ENCODE results near the gene SLC22A23.

Gene SLC22A23

DNA sequence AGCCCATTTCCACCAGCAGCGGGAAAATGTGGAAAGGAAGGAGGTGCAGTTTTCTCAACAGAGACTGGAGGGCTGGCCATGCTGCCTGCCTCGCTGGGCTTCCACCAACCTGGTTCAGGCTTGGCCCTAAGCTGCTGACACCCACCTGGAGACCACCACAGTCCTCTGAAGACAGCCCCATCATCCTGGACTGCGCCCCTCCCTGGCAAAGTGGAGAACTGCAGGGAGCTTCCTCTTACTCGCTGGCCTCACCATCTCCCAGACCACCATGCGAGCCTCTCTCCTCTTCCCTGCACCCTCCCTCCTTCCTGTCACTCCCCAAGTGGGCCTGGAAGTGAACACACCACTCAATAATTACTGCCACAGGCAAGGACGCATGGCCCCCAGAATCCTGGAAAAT, 126.7 kb downstream of the SLC22A23 start:
- no peak for DNase-seq (ENCODE audit: extremely low read depth, low read depth)
- TF ChIP-seq, protein P1, sequence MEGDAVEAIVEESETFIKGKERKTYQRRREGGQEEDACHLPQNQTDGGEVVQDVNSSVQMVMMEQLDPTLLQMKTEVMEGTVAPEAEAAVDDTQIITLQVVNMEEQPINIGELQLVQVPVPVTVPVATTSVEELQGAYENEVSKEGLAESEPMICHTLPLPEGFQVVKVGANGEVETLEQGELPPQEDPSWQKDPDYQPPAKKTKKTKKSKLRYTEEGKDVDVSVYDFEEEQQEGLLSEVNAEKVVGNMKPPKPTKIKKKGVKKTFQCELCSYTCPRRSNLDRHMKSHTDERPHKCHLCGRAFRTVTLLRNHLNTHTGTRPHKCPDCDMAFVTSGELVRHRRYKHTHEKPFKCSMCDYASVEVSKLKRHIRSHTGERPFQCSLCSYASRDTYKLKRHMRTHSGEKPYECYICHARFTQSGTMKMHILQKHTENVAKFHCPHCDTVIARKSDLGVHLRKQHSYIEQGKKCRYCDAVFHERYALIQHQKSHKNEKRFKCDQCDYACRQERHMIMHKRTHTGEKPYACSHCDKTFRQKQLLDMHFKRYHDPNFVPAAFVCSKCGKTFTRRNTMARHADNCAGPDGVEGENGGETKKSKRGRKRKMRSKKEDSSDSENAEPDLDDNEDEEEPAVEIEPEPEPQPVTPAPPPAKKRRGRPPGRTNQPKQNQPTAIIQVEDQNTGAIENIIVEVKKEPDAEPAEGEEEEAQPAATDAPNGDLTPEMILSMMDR (IDR thresholded peaks at IDR 0.05; ENCODE audit: low read depth, low read length), result no peak

- TF ChIP-seq, protein P1 (IDR thresholded peaks at IDR 0.05; ENCODE audit: low read depth, low read length), result no peak
- no peak for DNase-seq (ENCODE audit: extremely low read depth, low read depth)
Observed at GRCh38 chr6:3329393-3330051, 127.3 kb downstream of the SLC22A23 start.

DNA sequence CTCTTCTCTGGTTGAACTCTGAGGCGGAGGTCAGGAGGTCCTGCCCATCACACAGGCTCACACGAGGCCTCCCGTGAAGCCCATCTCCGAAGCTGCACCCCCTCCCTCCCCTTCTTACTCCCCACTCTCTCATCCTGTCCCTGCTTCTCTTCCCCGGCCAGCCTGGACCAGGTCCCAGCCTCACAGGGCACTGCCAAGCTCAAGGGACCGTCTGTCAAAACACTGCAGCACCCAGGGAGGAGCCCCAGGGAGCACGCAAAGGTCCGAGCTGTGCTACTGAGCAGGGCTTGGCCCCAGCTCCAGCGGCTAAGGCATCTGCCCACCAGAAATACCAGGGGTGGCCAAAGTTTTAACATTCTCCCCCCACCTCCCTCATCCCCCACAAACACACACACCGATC, 128.1 kb downstream of the SLC22A23 start:
- TF ChIP-seq, protein P1 (IDR thresholded peaks at IDR 0.05; ENCODE audit: low read depth, low read length), result no peak
- DNase-seq (ENCODE audit: extremely low read depth, low read depth), result no peak

- DNase-seq (ENCODE audit: extremely low read depth, low read depth), result no peak
- TF ChIP-seq, protein P1 (IDR thresholded peaks at IDR 0.05; ENCODE audit: low read depth, low read length), result no peak
Observed at GRCh38 chr6:3328145-3328544, 128.7 kb downstream of the SLC22A23 start.

DNA sequence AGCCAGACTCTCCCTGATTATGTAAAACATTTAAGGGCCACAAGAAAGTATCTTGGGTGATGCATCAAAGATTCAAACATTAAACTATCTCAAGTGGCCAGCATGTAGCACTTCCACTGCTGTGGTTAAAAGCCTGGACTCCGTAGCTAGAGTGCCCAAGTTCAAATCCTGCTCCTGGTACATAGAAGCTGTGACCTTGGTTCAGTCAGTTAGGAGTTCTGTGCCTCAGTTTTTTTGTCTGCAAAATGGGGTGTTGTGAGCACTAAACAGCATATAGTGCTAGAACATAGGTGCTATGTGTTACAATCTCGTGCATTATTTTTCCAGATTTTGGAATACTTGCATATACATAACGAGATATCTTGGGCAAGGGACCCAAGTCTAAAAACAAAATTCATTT, 129.4 kb downstream of the SLC22A23 start:
- TF ChIP-seq, protein P1 (IDR thresholded peaks at IDR 0.05; ENCODE audit: low read depth, low read length), result no peak

GRCh38 chr6:3326981-3327380, 129.9 kb downstream of the SLC22A23 start:
- DNase-seq (ENCODE audit: extremely low read depth, low read depth), result no peak
- TF ChIP-seq, protein P1 (IDR thresholded peaks at IDR 0.05; ENCODE audit: low read depth, low read length), result no peak

More for the DNA sequence above, 129.4 kb downstream of the SLC22A23 start:
- no peak for DNase-seq (ENCODE audit: extremely low read depth, low read depth)

DNA sequence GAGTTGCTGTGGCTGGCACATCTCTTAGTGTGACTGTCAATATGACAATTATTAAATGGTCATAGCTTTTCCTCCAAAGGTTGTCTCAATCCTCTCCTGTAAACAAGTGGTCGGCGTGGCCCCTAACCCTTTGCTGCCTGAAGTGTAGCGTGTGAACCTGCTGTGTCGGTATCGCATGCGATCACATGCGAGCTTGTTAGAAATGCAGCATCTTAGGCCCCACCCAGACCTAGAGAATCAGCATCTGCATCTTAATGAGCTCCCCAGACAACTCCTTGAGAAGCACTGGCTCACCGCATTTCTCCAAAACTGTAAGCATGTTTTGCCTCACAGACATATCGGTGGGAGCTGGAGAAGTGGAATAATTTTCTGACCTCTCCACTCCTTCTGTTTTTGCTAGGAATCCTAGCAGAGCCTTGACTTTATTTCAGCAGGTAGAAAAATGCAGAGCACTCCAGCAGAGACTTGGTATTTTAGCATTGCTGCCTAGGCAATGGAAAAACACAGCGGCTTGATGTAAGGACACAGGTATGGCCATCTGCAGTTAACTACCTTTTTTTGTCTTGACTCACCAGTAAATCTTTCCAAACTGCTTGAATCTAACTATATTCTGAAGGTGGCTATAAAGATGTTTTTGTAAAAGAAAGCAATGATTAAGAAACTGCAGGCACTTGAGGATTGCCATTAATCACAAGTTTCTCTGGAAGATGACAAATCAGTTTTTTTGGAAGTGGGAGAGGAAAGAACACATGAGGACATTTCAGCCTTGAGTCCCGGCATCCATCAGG, 130.5 kb downstream of the SLC22A23 start:
- DNase-seq (ENCODE audit: extremely low read depth, low read depth), result no peak
- TF ChIP-seq, protein P1 (IDR thresholded peaks at IDR 0.05; ENCODE audit: low read depth, low read length), result no peak

Measured in AG09319 (cell line).